Loucy (cell line): ENCODE data around the gene USP31.

Experiments
- H2AFZ ChIP-seq: fragments of 200-600 bp; sonication (generic); 2 replicates; pipeline ENCODE4 v1.6.0; 2016; ENCODE audit warnings: antibody characterized with exemption, mild to moderate bottlenecking, low read length, moderate library complexity
- H3F3A ChIP-seq: fragments of 200-600 bp; 2 replicates; pipeline ENCODE4 v1.6.0; 2016; ENCODE audit warnings: antibody characterized with exemption, low read depth, mild to moderate bottlenecking
- H3K27me3 ChIP-seq: fragments of 200-600 bp; sonication (generic); 2 replicates; pipeline ENCODE4 v1.6.1; 2014; ENCODE audit warnings: low read length, mild to moderate bottlenecking; ENCODE audit not compliant: insufficient read depth, poor library complexity, severe bottlenecking
- H3K36me3 ChIP-seq: fragments of 200-600 bp; sonication (generic); 2 replicates; pipeline ENCODE4 v1.6.1; 2016; ENCODE audit warnings: low read length; ENCODE audit not compliant: insufficient read depth
- H3K4me1 ChIP-seq: fragments of 200-600 bp; sonication (generic); 2 replicates; pipeline ENCODE4 v1.5.1; 2014; ENCODE audit warnings: low read length, mild to moderate bottlenecking; ENCODE audit not compliant: insufficient read depth, poor library complexity, severe bottlenecking
- H3K4me2 ChIP-seq: fragments of 200-600 bp; sonication (generic); 2 replicates; pipeline ENCODE4 v1.6.0; 2014; ENCODE audit warnings: antibody characterized with exemption, low read length, low read depth, mild to moderate bottlenecking; ENCODE audit not compliant: poor library complexity, severe bottlenecking
- H3K4me3 ChIP-seq: fragments of 200-600 bp; sonication (generic); 2 replicates; pipeline ENCODE4 v1.5.1; 2014; ENCODE audit warnings: low read length, mild to moderate bottlenecking, mixed read lengths; ENCODE audit not compliant: poor library complexity, severe bottlenecking
- H3K79me2 ChIP-seq: fragments of 200-600 bp; sonication (generic); 2 replicates; pipeline ENCODE4 v1.6.1; 2014; ENCODE audit warnings: low read length; ENCODE audit not compliant: insufficient read depth
- H3K9ac ChIP-seq: fragments of 200-600 bp; sonication (generic); 2 replicates; pipeline ENCODE4 v1.6.0; 2014; ENCODE audit warnings: mild to moderate bottlenecking, low read depth, low read length, moderate library complexity; ENCODE audit not compliant: poor library complexity, severe bottlenecking
- H3K9me2 ChIP-seq: fragments of 200-600 bp; sonication (generic); replicated peaks from 2 replicates; pipeline ENCODE4 v1.6.1; 2016; ENCODE audit warnings: low read depth, low read length, mixed read lengths
- H3K9me3 ChIP-seq: fragments of 200-600 bp; sonication (generic); 2 replicates; pipeline ENCODE4 v1.6.1; 2014; ENCODE audit warnings: mild to moderate bottlenecking, antibody characterized with exemption, low read length, low read depth; ENCODE audit not compliant: insufficient read depth
- H4K20me1 ChIP-seq: fragments of 200-600 bp; sonication (generic); 2 replicates; pipeline ENCODE4 v1.6.0; 2014; ENCODE audit warnings: antibody characterized with exemption, low read length, mild to moderate bottlenecking; ENCODE audit not compliant: insufficient read depth, poor library complexity, severe bottlenecking
- EZH2phosphoT487 ChIP-seq: fragments of 200-600 bp; IDR thresholded peaks from 2 replicates; pipeline ENCODE4 v1.6.1; 2018; ENCODE audit warnings: antibody characterized with exemption, mild to moderate bottlenecking, moderate library complexity, borderline replicate concordance
- TF ChIP-seq, protein P1 (sequence below): fragments of 200-600 bp; sonication (generic); conservative IDR thresholded peaks from 2 replicates; pipeline ENCODE4 v1.5.1; 2014; ENCODE audit warnings: mild to moderate bottlenecking, antibody characterized with exemption, low read length

Gene USP31

GRCh38 chr16:23195366-23195978 is 46.2 kb upstream of the USP31 start:
- Histone ChIP-seq H3K79me2 (no peaks in the 10 kb centered on the region), H3K9me2 (no peaks in the 10 kb centered on the region), H3K36me3 (no peaks in the 10 kb centered on the region), H4K20me1 (no peaks in the 10 kb centered on the region), H3K4me2 (no peak overlapping the region), H2AFZ (no peak overlapping the region), H3K4me1 (no peaks in the 10 kb centered on the region), H3F3A (no peaks in the 10 kb centered on the region), H3K9ac (no peak overlapping the region), H3K27me3 (no peaks in the 10 kb centered on the region), H3K9me3 (no peaks in the 10 kb centered on the region), H3K4me3 (no peak overlapping the region)
- TF ChIP-seq, protein P1, sequence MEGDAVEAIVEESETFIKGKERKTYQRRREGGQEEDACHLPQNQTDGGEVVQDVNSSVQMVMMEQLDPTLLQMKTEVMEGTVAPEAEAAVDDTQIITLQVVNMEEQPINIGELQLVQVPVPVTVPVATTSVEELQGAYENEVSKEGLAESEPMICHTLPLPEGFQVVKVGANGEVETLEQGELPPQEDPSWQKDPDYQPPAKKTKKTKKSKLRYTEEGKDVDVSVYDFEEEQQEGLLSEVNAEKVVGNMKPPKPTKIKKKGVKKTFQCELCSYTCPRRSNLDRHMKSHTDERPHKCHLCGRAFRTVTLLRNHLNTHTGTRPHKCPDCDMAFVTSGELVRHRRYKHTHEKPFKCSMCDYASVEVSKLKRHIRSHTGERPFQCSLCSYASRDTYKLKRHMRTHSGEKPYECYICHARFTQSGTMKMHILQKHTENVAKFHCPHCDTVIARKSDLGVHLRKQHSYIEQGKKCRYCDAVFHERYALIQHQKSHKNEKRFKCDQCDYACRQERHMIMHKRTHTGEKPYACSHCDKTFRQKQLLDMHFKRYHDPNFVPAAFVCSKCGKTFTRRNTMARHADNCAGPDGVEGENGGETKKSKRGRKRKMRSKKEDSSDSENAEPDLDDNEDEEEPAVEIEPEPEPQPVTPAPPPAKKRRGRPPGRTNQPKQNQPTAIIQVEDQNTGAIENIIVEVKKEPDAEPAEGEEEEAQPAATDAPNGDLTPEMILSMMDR = no peak
- TF ChIP-seq EZH2phosphoT487 = no peak

GRCh38 chr16:23194497-23195221 is 45.4 kb upstream of the USP31 start:
- H3K4me2 ChIP-seq = no peak overlapping the region
- H3K9me3 ChIP-seq = no peaks in the 10 kb centered on the region
- H3K79me2 ChIP-seq = no peaks in the 10 kb centered on the region
- no peak overlapping the region for H2AFZ ChIP-seq
- H3K36me3 ChIP-seq = no peaks in the 10 kb centered on the region
- H3K4me3 ChIP-seq = no peak overlapping the region
- no peaks in the 10 kb centered on the region for H3K27me3 ChIP-seq
- no peaks in the 10 kb centered on the region for H4K20me1 ChIP-seq
- no peak overlapping the region for H3K9ac ChIP-seq
- no peaks in the 10 kb centered on the region for H3F3A ChIP-seq
- H3K9me2 ChIP-seq = no peaks in the 10 kb centered on the region
- TF ChIP-seq EZH2phosphoT487 = no peak
- TF ChIP-seq, protein P1 = no peak
- no peaks in the 10 kb centered on the region for H3K4me1 ChIP-seq

DNA sequence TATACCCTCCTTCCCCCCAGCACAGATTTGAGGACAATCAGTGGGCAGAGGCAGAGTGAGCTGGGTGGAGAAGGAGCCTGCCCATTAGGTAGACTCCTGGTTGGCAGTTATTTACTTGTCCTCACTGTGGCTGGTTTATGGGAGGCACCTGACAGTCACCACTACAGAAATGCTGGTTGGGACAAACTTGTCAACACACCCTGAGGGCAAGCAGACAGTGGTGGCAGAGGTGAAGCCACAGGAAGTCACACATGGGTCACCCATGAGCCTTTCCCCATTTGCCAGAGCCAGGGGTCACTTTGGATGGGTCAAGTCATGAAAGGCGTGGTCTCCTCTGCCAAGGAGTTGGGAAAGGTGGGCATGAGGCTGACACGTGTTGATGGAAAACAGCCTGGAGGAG is 39.7 kb upstream of the USP31 start:
- Histone ChIP-seq H3K27me3 (no peaks in the 10 kb centered on the region), H3K79me2 (no peaks in the 10 kb centered on the region), H3K9me3 (no peaks in the 10 kb centered on the region), H3K9ac (no peak overlapping the region), H2AFZ (no peak overlapping the region), H4K20me1 (no peaks in the 10 kb centered on the region), H3K4me1 (no peaks in the 10 kb centered on the region), H3K36me3 (no peaks in the 10 kb centered on the region), H3K4me2 (no peak overlapping the region), H3K4me3 (no peak overlapping the region), H3K9me2 (no peaks in the 10 kb centered on the region), H3F3A (no peaks in the 10 kb centered on the region)
- no peak for TF ChIP-seq EZH2phosphoT487
- TF ChIP-seq, protein P1 = no peak
